ENCODE measurements around the gene FUT7.

FUT7 gene

GRCh38 chr9:137031904-137032640 is at the start of gene FUT7:
Gene FUT7 (minus strand): TSS chr9:137032088. CDS start chr9:137031991, 97 bp downstream.
- peak; percentile 40 for DNase-seq (ENCODE audit: low spot score)

- DNase-seq (ENCODE audit: low spot score) = no peak
Observed at GRCh38 chr9:137080260-137081122, 48.6 kb upstream of the FUT7 start.

GRCh38 chr9:137079401-137079787 is 47.5 kb upstream of the FUT7 start:
- no peak for DNase-seq (ENCODE audit: low spot score)

- no peak for DNase-seq (ENCODE audit: low spot score)
Observed at GRCh38 chr9:137078701-137079400, 47.0 kb upstream of the FUT7 start.

- peak; percentile 19 for DNase-seq (ENCODE audit: low spot score)
Observed at GRCh38 chr9:137077758-137078693, 46.1 kb upstream of the FUT7 start.

GRCh38 chr9:137077010-137077747 is 45.3 kb upstream of the FUT7 start, which contains the start of gene UAP1L1:
Gene UAP1L1 (plus strand): TSS chr9:137077517. CDS start chr9:137077533, 16 bp downstream.
- peak; percentile 49 for DNase-seq (ENCODE audit: low spot score)

GRCh38 chr9:137076636-137077009 is 44.7 kb upstream of the FUT7 start:
- DNase-seq (ENCODE audit: low spot score) = no peak

- no peak for DNase-seq (ENCODE audit: low spot score)
Observed at GRCh38 chr9:137075275-137075775, 43.4 kb upstream of the FUT7 start.

- no peak for DNase-seq (ENCODE audit: low spot score)
Observed at GRCh38 chr9:137074657-137075274, 42.9 kb upstream of the FUT7 start.

GRCh38 chr9:137073992-137074399 is 42.1 kb upstream of the FUT7 start:
- no peak for DNase-seq (ENCODE audit: low spot score)

GRCh38 chr9:137071282-137071681 is 39.4 kb upstream of the FUT7 start:
- DNase-seq (ENCODE audit: low spot score) = no peak

- no peak for DNase-seq (ENCODE audit: low spot score)
Observed at GRCh38 chr9:137070906-137071275, 39.0 kb upstream of the FUT7 start.

- peak; percentile 81 for DNase-seq (ENCODE audit: low spot score)
Observed at GRCh38 chr9:137070201-137070905, 38.5 kb upstream of the FUT7 start, which contains the start of gene SAPCD2. Gene SAPCD2 (minus strand): TSS chr9:137070557. CDS start chr9:137070460, 97 bp downstream.

- DNase-seq (ENCODE audit: low spot score) = no peak
Observed at GRCh38 chr9:137069508-137070091, 37.7 kb upstream of the FUT7 start.

GRCh38 chr9:137068539-137069507 is 36.9 kb upstream of the FUT7 start:
- DNase-seq (ENCODE audit: low spot score) = no peak

- DNase-seq (ENCODE audit: low spot score) = peak; percentile 86
Observed at GRCh38 chr9:137067860-137068538, 36.1 kb upstream of the FUT7 start.
